Mesenchymal stem cell (in vitro differentiated cells and primary cell): Measurements from ENCODE around the gene IL1RAP.

Experiments
- DNase-seq: peaks from one replicate; pipeline ENCODE4 v3.0.0-alpha.2; 2013
- H2AFZ ChIP-seq: one replicate; pipeline ENCODE4 v1.6.1; 2013; ENCODE audit warnings: low read depth, mild to moderate bottlenecking, control low read depth, inconsistent platforms, low read length, moderate library complexity
- H2AK5ac ChIP-seq: 2 replicates; pipeline ENCODE4 v1.6.1; 2013; ENCODE audit warnings: low read length, moderate library complexity, mild to moderate bottlenecking, inconsistent platforms; ENCODE audit not compliant: severe bottlenecking
- H2BK120ac ChIP-seq: one replicate; pipeline ENCODE4 v1.6.1; 2013; ENCODE audit warnings: low read depth, mild to moderate bottlenecking, inconsistent platforms, low read length, moderate library complexity
- H2BK12ac ChIP-seq, 2 experiments: one replicate each; pipeline ENCODE4 v1.6.1; 2013; ENCODE audit warnings: inconsistent platforms in 2 of 2, low read length in 2 of 2, mild to moderate bottlenecking in 2 of 2, moderate library complexity in 2 of 2, control low read depth in 1 of 2
- H2BK15ac ChIP-seq: one replicate; pipeline ENCODE4 v1.6.1; 2013; ENCODE audit warnings: mild to moderate bottlenecking, low read depth, inconsistent platforms; ENCODE audit not compliant: poor library complexity, severe bottlenecking
- H2BK5ac ChIP-seq: 2 replicates; pipeline ENCODE4 v1.6.1; 2013; ENCODE audit warnings: low read depth, mild to moderate bottlenecking, low read length, control low read depth, inconsistent platforms; ENCODE audit not compliant: poor library complexity, severe bottlenecking
- H3K14ac ChIP-seq, 2 experiments: one replicate each; pipeline ENCODE4 v1.6.1; 2013; ENCODE audit warnings: inconsistent platforms in 2 of 2, low read length in 2 of 2, control low read depth in 1 of 2, mild to moderate bottlenecking in 1 of 2, moderate library complexity in 1 of 2
- H3K18ac ChIP-seq, 2 experiments: one replicate each; pipeline ENCODE4 v1.6.1; 2013; ENCODE audit warnings: inconsistent platforms in 2 of 2, low read length in 2 of 2, control low read depth in 1 of 2, low read depth in 1 of 2, mild to moderate bottlenecking in 1 of 2
- H3K23ac ChIP-seq, 2 experiments: one replicate each; pipeline ENCODE4 v1.6.1; 2013; ENCODE audit warnings: inconsistent platforms in 2 of 2, low read length in 2 of 2, mild to moderate bottlenecking in 2 of 2, moderate library complexity in 2 of 2, control low read depth in 1 of 2
- H3K27ac ChIP-seq: 2 replicates; pipeline ENCODE4 v1.5.1; 2013; ENCODE audit warnings: mild to moderate bottlenecking, moderate library complexity, low read length, control low read depth, inconsistent platforms; ENCODE audit not compliant: poor library complexity, severe bottlenecking
- H3K27me3 ChIP-seq, 2 experiments: 2 replicates each; pipeline versions ENCODE4 v1.6.1 to v1.7.0; 2013; ENCODE audit warnings: low read length in 2 of 2, mild to moderate bottlenecking in 2 of 2, moderate library complexity in 2 of 2, control low read depth in 1 of 2, inconsistent platforms in 1 of 2; ENCODE audit not compliant: control insufficient read depth in 1 of 2, insufficient read depth in 1 of 2
- H3K36me3 ChIP-seq, 2 experiments: 2 replicates each; pipeline versions ENCODE4 v1.6.1 to v1.7.0; 2013; ENCODE audit warnings: low read length in 2 of 2, control low read depth in 1 of 2, inconsistent platforms in 1 of 2, low read depth in 1 of 2, mild to moderate bottlenecking in 1 of 2; ENCODE audit not compliant: insufficient read depth in 2 of 2, control insufficient read depth in 1 of 2
- H3K4ac ChIP-seq, 2 experiments: one replicate each; pipeline ENCODE4 v1.6.1; 2013; ENCODE audit warnings: inconsistent platforms in 2 of 2, low read length in 2 of 2, mild to moderate bottlenecking in 2 of 2, moderate library complexity in 2 of 2, control low read depth in 1 of 2, low read depth in 1 of 2
- H3K4me1 ChIP-seq: 2 replicates; pipeline ENCODE4 v1.6.1; 2013; ENCODE audit warnings: low read depth, low read length, control low read depth; ENCODE audit not compliant: control insufficient read depth, insufficient read depth
- H3K4me2 ChIP-seq: 2 replicates; pipeline ENCODE4 v1.6.1; 2013; ENCODE audit warnings: low read length, mild to moderate bottlenecking, inconsistent platforms; ENCODE audit not compliant: poor library complexity, severe bottlenecking
- H3K4me3 ChIP-seq, 2 experiments: 2 replicates each; pipeline versions ENCODE4 v1.5.1 to v1.7.0; 2013; ENCODE audit warnings: low read length in 2 of 2, mild to moderate bottlenecking in 2 of 2, control low read depth in 1 of 2, low read depth in 1 of 2; ENCODE audit not compliant: insufficient read depth in 1 of 2
- H3K79me1 ChIP-seq: replicated peaks from 2 replicates; pipeline ENCODE4 v1.6.1; 2013; ENCODE audit warnings: mild to moderate bottlenecking, control low read depth, low read length, inconsistent platforms; ENCODE audit not compliant: poor library complexity, severe bottlenecking
- H3K9ac ChIP-seq: 2 replicates; pipeline ENCODE4 v1.7.0; 2013; ENCODE audit warnings: mild to moderate bottlenecking, low read length, moderate library complexity
- H3K9me3 ChIP-seq: 2 replicates; pipeline ENCODE4 v1.7.0; 2013; ENCODE audit warnings: mild to moderate bottlenecking, low read length; ENCODE audit not compliant: control insufficient read depth
- H4K8ac ChIP-seq: one replicate; pipeline ENCODE4 v1.6.1; 2013; ENCODE audit warnings: inconsistent platforms, mild to moderate bottlenecking, low read length, moderate library complexity
- H4K91ac ChIP-seq: one replicate; pipeline ENCODE4 v1.6.1; 2013; ENCODE audit warnings: mild to moderate bottlenecking, low read length, inconsistent platforms
- WGBS: methylation state at CpG from one replicate; pipeline ENCODE4 v1.1.7; 2013; ENCODE audit warnings: mixed read lengths; 5-methylcytosine and 5-hydroxymethylcytosine counted together

IL1RAP gene

GRCh38 chr3:190533511-190534281, 19.8 kb downstream of the IL1RAP start:
- Histone ChIP-seq H3K4me2 (no peak overlapping the region), H2BK5ac (no peak overlapping the region), H3K23ac (no peak overlapping the region), H3K9ac (peak overlapping the region; percentile 76), H3K14ac (peak overlapping the region in 1 of 2 experiments; percentile 65), H2BK12ac (peak overlapping the region; percentile 12 to 77), H3K4me3 (peak overlapping the region in 1 of 2 experiments; percentile 56), H2BK15ac (no peak overlapping the region), H3K18ac (peak overlapping the region in 1 of 2 experiments; percentile 89), H3K36me3 (no peaks in the 10 kb centered on the region), H2BK120ac (no peak overlapping the region), H3K27me3 (no peaks in the 10 kb centered on the region), H3K4ac (peak overlapping the region in 1 of 2 experiments; percentile 78), H3K79me1 (peaks cover 8% of the 10 kb centered on the region), H2AFZ (peak overlapping the region; percentile 76), H3K27ac (no peak overlapping the region), H2AK5ac (no peak overlapping the region), H3K9me3 (no peaks in the 10 kb centered on the region), H4K91ac (peak overlapping the region; percentile 30), H3K4me1 (peaks cover 2% of the 10 kb centered on the region), H4K8ac (peak overlapping the region; percentile 33)
- DNase-seq = peak; percentile 89
- 65% methylated on average over 13 of the region's 13 CpGs for WGBS

GRCh38 chr3:190534386-190534785, 20.5 kb downstream of the IL1RAP start:
- H4K91ac ChIP-seq = no peak overlapping the region
- peak overlapping the region; percentile 76 for H3K9ac ChIP-seq
- H3K27me3 ChIP-seq = no peaks in the 10 kb centered on the region
- no peak overlapping the region for H3K14ac ChIP-seq
- H2AK5ac ChIP-seq = no peak overlapping the region
- no peak overlapping the region for H3K4ac ChIP-seq
- H3K9me3 ChIP-seq = no peaks in the 10 kb centered on the region
- no peak overlapping the region for H3K27ac ChIP-seq
- H3K36me3 ChIP-seq = no peaks in the 10 kb centered on the region
- peaks cover 2% of the 10 kb centered on the region for H3K4me1 ChIP-seq
- no peak overlapping the region for H4K8ac ChIP-seq
- no peak overlapping the region for H2BK5ac ChIP-seq
- peak overlapping the region in 1 of 2 experiments; percentile 56 for H3K4me3 ChIP-seq
- peak; percentile 75 for DNase-seq
- H2BK120ac ChIP-seq = no peak overlapping the region
- H2BK12ac ChIP-seq = no peak overlapping the region
- peak overlapping the region; percentile 7 to 67 for H3K18ac ChIP-seq
- no peak overlapping the region for H2AFZ ChIP-seq
- 30% methylated on average over 4 of the region's 4 CpGs for WGBS
- no peak overlapping the region for H3K23ac ChIP-seq
- no peak overlapping the region for H2BK15ac ChIP-seq
- H3K4me2 ChIP-seq = no peak overlapping the region
- peaks cover 4% of the 10 kb centered on the region for H3K79me1 ChIP-seq

- peak overlapping the region; percentile 76 for H3K9ac ChIP-seq
- no peak overlapping the region for H4K91ac ChIP-seq
- no peaks in the 10 kb centered on the region for H3K36me3 ChIP-seq
- peak; percentile 26 for DNase-seq
- no peak overlapping the region for H3K23ac ChIP-seq
- 100% methylated on average over 2 of the region's 2 CpGs for whole genome bisulfite sequencing
- peaks cover 4% of the 10 kb centered on the region for H3K79me1 ChIP-seq
- no peak overlapping the region for H3K14ac ChIP-seq
- H3K4me1 ChIP-seq = peaks cover 2% of the 10 kb centered on the region
- no peak overlapping the region for H2BK15ac ChIP-seq
- H3K4ac ChIP-seq = no peak overlapping the region
- no peak overlapping the region for H2AK5ac ChIP-seq
- H2BK12ac ChIP-seq = no peak overlapping the region
- no peak overlapping the region for H2AFZ ChIP-seq
- no peak overlapping the region for H3K4me2 ChIP-seq
- H2BK5ac ChIP-seq = no peak overlapping the region
- H4K8ac ChIP-seq = no peak overlapping the region
- H3K27me3 ChIP-seq = no peaks in the 10 kb centered on the region
- H3K27ac ChIP-seq = no peak overlapping the region
- H3K9me3 ChIP-seq = no peaks in the 10 kb centered on the region
- H2BK120ac ChIP-seq = no peak overlapping the region
- H3K4me3 ChIP-seq = no peak overlapping the region
- no peak overlapping the region for H3K18ac ChIP-seq
These were observed 21.1 kb downstream of the IL1RAP start for GRCh38 chr3:190534986-190535385.

- H4K91ac ChIP-seq = no peak overlapping the region
- H3K4me3 ChIP-seq = no peak overlapping the region
- no peak for DNase-seq
- no peak overlapping the region for H3K27ac ChIP-seq
- H2BK15ac ChIP-seq = no peak overlapping the region
- no peak overlapping the region for H3K4me2 ChIP-seq
- H4K8ac ChIP-seq = no peak overlapping the region
- no peak overlapping the region for H2BK5ac ChIP-seq
- H3K18ac ChIP-seq = no peak overlapping the region
- H2AFZ ChIP-seq = no peak overlapping the region
- no peaks in the 10 kb centered on the region for H3K36me3 ChIP-seq
- no peak overlapping the region for H3K23ac ChIP-seq
- no peak overlapping the region for H3K4ac ChIP-seq
- H3K9me3 ChIP-seq = no peaks in the 10 kb centered on the region
- H2BK120ac ChIP-seq = no peak overlapping the region
- peaks cover 4% of the 10 kb centered on the region for H3K79me1 ChIP-seq
- no peak overlapping the region for H2AK5ac ChIP-seq
- H2BK12ac ChIP-seq = no peak overlapping the region
- 95% methylated on average over 2 of the region's 3 CpGs for WGBS
- H3K4me1 ChIP-seq = peaks cover 2% of the 10 kb centered on the region
- H3K14ac ChIP-seq = no peak overlapping the region
- no peaks in the 10 kb centered on the region for H3K27me3 ChIP-seq
- no peak overlapping the region for H3K9ac ChIP-seq
These were observed 23.3 kb downstream of the IL1RAP start for GRCh38 chr3:190537146-190537545.
